ENCODE results near the gene DNAL1. TPM values are rescaled to one million over a fixed set of nuclear protein-coding genes. Genes with fewer than 3 reads are reported as not detected.
A peak's percentile ranks its signal among the peaks of the same experiment; 100 is the strongest.

The DNAL1 gene
- total RNA-seq, 1 experiment from 2014 or later = 14.6 TPM

GRCh38 chr14:73728717-73729330 lies 84.0 kb downstream of the DNAL1 start:
- POLR2A ChIA-PET = no interaction called here
- no peak overlapping the region for H3K4me3 ChIP-seq (replicated peaks in 1 of 2; ENCODE audit: low read depth in 1 of 2, low read length in 2 of 2)
- H3K9me3 ChIP-seq (ENCODE audit: control insufficient read depth in 1 of 2, insufficient read depth in 1 of 2, low read depth in 1 of 2, low read length in 2 of 2) = no peaks in the 10 kb centered on the region
- H3K4me2 ChIP-seq (ENCODE audit: low read length) = no peak overlapping the region
- BruUV-seq (replicated peaks) = TSS peak; percentile 12
- intact Hi-C loops (cut with micrococcal nuclease) = loop anchor here (1.0 to 5.0 kb wide), 6 partner anchors 29 to 309 kb away; partner anchors contain the start of genes COQ6 and FAM161B
- TF ChIP-seq CTCF (IDR thresholded peaks at IDR 0.05 in 2 of 3, conservative IDR thresholded peaks at IDR 0.05 in 1 of 3; ENCODE audit: borderline replicate concordance in 1 of 3, insufficient read depth in 1 of 3, low read depth in 2 of 3, low read length in 2 of 3) = peak; percentile 78 to 93 (median 91)
- TF ChIP-seq RAD21 (IDR thresholded peaks at IDR 0.05; ENCODE audit: low read depth) = peak; percentile 98
- no peak for TF ChIP-seq CEBPB (IDR thresholded peaks at IDR 0.05; ENCODE audit: low read depth)
- peaks cover 3% of the 10 kb centered on the region; the same call in 1 of the 2 replicates for H3K79me2 ChIP-seq (ENCODE audit: insufficient read depth, low read length)
- no peak overlapping the region for H2AFZ ChIP-seq (ENCODE audit: low read depth, low read length, poor library complexity, severe bottlenecking)
- RAD21 ChIA-PET (ENCODE audit: low non-redundant PET in 1 of 2, low total read pairs in 2 of 2, uncharacterized antibody in 2 of 2, unreplicated experiment in 2 of 2) = interaction anchor here (0.5 to 2.1 kb wide), 15 partner anchors 13 to 222 kb away, joined by 3 to 10 read pairs (median 4); partner anchors contain the start of gene PTGR2 (in 2 of the 2)
- peaks cover 3 to 21% of the 10 kb centered on the region in 2 experiments; a peak in 3 of 4 replicates for H3K4me1 ChIP-seq (ENCODE audit: control insufficient read depth in 1 of 2, insufficient read depth in 2 of 2, low read length in 2 of 2)
- DNase-seq (ENCODE audit: low read depth, low spot score) (peak; percentile 61), ATAC-seq (peak; percentile 93)
- CTCF ChIA-PET = interaction anchor here (0.6 to 6.2 kb wide), 19 partner anchors 8 to 308 kb away, joined by 3 to 59 read pairs (median 6); partner anchors contain the start of genes COQ6, FAM161B, PTGR2 and ZNF410
- H3K9ac ChIP-seq (ENCODE audit: low read length) = no peak overlapping the region
- H3K27me3 ChIP-seq (ENCODE audit: insufficient read depth, low read length) = no peaks in the 10 kb centered on the region
- no peaks in the 10 kb centered on the region; the same call in 1 of the 2 replicates for H4K20me1 ChIP-seq (ENCODE audit: insufficient read depth)
- peaks cover 9 to 38% of the 10 kb centered on the region in 2 experiments; a peak in 3 of 4 replicates for H3K36me3 ChIP-seq (ENCODE audit: control insufficient read depth in 1 of 2, insufficient read depth in 2 of 2, low read length in 2 of 2)
- no peaks in the 10 kb centered on the region for H3K9me2 ChIP-seq (ENCODE audit: insufficient read depth)
- H3K27ac ChIP-seq (ENCODE audit: low read depth, low read length) = 0 out of 2 replicates have a peak overlapping the region, but pooled peaks have one; percentile 1
